NCI-H2227 (cell line): ENCODE data around the gene OR1A2.
"Not testable (repeated sequence)": the region's sequence is repeated elsewhere in the genome, so short reads cannot be mapped to it uniquely, and the experiment has no call there.

Experiments
- DNase-seq: peaks from one replicate; lab custom pipeline; 2025; ENCODE audit not compliant: unreplicated experiment; lab: John Stamatoyannopoulos, UW

OR1A2 gene

GRCh38 chr17:3197219-3197618, at the start of gene OR1A2:
Gene OR1A2, plus strand, starts transcription at chr17:3197519. Its CDS starts 0 bp downstream, at chr17:3197519.
- DNase-seq, result no peak

DNA sequence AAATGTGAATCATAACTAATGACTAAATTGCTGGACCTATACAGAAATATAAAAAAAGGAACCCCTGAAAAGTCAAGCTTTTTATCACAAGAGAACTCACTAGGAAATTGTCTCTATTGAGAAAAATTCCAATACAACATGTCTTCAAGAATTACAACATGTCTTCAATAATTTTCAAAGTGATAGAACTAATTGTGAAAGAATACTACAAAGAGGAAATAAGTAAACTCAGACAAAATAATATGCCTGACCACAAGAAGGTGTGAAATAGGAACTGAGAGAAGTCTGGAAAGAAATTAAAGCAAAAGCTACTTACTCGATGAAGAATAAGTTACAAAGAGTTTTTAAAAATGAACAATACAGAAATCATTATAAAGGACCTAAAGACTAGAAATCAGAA, 40.1 kb upstream of the OR1A2 start:
- no peak for DNase-seq

DNA sequence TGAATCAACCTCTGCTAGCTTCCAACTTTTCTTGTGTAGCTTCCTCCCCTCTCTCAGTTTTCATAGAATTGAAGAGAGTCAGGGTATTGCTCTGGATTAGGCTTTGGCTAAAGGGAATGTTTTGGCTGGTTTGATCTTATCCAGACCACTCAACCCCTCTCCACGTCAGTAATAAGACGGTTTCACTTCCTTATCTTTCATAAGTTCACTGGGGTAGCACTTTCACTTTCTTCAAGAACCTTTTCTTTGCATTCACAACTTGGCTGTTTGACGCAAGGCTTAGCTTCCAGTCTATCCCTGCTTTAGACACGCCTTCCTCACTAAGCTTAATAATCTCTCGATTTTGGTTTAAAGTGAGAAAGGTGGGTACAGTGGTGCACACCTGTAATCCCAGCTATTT, 29.7 kb upstream of the OR1A2 start:
- no peak for DNase-seq

GRCh38 chr17:3189961-3190360, 7.4 kb upstream of the OR1A2 start:
- DNase-seq, result no peak

- DNase-seq, result no peak
Measured at GRCh38 chr17:3207367-3207766, 10.0 kb downstream of the OR1A2 start, which contains the start of gene OR1A1. Gene OR1A1, plus strand, starts transcription at chr17:3207667. Its CDS starts 7,954 bp downstream, at chr17:3215621.

GRCh38 chr17:3208484-3208883, 11.2 kb downstream of the OR1A2 start:
- no peak for DNase-seq

DNA sequence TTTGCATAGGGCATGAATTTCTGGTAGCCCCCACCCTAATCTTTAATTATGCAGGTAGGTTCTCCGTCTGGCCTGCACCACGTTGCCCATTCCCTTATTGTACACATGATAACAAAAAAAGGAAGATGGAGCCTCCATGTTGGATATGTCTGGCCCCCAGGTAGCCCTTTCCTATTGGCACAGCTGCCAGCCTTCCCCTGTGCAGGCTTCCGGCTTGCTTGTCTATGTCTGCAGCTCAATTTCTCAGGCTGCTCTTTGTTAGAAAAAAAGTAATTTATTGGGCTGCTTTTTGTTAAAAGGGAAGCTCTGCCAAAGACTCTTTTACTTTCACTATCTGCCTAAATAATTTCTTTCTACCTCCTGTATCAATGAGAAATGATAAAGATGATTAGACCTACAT, 15.7 kb downstream of the OR1A2 start:
- no peak for DNase-seq

DNA sequence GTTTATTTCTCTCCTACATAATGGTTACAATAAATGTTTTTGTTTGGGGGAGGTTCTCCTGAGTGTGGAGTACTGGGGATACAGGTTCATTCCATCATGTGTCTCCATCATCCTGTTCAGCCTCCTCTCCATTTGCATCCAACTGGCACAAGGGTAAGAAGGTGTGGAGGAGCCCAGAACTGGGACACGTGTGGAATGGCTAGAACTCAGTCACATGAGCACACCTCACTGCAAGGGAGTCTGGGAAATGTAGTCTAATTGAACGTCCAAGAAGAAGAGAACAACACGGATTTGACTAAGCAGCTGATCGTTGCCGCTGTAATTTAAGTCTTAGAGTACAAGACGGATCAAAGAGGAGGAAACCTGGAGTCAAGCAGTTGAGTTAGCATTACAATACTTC, 16.3 kb downstream of the OR1A2 start:
- no peak for DNase-seq

DNA sequence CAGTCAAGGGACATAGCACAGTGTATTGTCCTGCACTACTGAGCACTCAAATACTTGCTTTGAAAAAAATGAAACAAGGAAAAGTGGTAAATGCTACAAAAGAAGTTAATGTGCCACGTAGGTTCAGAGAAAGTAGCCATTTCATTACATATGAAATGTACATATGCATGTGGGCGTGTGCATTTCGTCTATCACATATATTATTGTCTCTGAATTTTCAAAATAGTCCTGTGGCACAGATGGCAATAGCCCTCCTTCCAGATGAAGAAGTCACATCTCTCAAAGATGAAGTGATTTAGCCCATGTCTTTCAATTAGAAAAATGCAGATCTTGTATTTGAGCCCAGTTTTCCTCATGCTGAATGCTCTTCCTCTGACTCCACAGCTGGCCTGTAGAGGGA, 22.7 kb downstream of the OR1A2 start:
- DNase-seq, result not testable (repeated sequence)

DNA sequence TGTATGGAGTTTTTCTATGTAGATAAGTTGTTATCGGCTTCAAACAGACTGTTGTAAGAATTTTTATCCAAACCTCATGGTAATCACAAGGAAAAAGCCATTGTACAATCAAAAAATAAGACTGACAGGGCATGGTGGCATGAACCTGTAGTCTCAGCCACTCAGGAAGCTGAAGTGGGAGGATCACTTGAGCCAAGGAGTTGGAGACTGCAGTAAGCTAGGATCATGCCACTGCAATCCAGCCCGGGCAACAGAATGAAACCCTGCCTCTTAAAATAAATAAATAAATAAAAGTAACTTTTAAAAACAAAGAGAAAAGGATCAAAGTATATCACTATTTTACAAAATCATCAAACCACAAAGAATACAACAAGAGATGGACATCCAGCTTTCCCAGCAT, 24.5 kb downstream of the OR1A2 start:
- DNase-seq, result no peak

DNA sequence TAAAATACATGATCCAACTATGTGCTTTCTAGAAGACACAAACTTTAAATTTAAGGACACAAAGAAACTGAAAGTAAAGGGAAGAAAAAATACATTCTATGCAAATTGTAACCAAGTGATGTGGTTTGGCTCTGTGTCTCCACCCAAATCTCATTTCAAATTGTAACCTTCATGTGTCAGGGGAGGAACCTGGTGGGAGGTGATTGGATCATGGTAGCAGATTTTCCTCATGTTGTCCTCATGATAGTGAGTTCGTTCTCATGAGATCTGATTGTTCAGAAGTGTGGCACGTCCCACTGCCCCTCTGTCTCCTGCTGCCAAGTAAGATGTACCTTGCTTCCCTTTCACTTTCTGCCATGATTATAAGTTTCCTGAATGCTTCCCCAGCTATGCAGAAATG, 25.2 kb downstream of the OR1A2 start:
- DNase-seq, result no peak

DNA sequence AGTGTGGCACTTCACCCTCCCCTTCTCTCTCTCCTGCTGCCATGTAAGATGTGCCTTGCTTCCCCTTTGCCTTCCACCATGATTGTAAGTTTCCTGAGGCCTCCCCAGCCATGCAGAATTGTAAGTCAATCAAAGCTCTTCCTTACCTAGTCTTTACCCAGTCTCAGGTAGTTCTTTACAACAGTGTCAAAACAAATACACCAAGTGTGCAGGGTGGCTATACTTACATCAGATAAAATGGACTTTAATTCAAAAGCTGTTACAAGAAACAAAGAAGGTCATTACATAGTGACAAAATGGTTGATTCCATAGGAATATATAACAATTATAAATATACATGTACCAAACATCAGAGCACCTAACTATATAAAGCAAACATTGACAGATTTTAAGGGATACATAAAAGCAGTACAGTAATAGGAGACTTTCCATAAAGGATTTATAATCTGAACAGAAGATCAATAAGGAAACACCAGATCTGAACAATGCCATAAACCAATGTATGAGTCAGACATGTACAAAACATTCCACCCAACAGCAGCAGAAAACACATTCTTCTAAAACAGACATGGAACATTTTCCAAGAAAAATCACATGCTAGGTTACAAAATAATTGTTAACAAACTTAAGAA, 27.5 kb downstream of the OR1A2 start:
- not testable (repeated sequence) for DNase-seq

DNA sequence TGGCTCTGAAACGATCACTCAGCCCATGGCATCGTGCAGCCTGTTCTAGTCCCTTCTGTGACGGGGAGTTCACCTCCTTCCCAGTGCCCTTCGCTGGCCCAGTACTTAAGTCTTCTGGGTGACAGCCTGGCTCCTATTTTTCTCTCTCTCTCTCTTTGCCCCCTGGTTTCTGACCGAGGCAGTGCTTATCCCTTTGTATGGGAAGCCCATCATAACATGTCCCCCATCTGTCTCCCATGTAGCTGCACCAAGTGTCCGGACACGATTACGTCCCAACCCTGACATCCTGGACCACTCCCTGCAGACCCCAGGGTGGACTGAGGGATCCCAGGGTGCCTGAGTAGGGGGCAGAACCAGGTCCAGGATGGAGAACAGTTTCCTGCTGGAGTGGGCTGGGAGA, 35.0 kb downstream of the OR1A2 start:
- not testable (repeated sequence) for DNase-seq

- not testable (repeated sequence) for DNase-seq
Measured at GRCh38 chr17:3238685-3239084, 41.4 kb downstream of the OR1A2 start.

DNA sequence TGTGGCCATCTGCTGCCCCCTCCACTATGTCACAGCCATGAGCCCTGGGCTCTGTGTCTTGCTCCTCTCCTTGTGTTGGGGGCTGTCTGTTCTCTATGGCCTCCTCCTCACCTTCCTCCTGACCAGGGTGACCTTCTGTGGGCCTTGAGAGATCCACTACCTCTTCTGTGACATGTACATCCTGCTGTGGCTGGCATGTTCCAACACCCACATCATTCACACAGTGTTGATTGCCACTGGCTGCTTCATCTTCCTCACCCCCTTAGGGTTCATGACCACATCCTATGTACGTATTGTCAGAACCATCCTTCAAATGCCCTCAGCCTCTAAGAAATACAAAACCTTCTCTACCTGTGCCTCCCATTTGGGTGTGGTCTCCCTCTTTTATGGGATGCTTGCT, 43.7 kb downstream of the OR1A2 start:
- not testable (repeated sequence) for DNase-seq

DNA sequence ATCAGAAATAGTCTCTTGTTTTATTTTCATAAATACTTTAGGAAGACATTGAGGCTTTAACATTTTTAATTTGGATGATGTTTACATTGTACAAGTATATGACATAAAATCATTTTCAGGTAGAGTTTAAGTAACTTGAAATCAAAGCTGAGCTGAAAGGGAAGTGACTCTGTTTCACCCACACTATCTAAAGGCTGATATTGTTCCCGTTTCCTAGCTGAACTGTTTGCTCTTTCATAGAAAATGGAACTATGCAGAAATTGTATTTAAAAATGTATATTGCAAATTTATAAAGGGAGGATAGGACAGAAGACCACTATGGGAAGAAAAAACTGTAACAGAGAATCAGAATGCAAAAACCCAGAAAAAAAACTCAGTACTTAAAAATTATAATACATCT, 47.5 kb downstream of the OR1A2 start:
- DNase-seq, result not testable (repeated sequence)
